ENCODE results near the gene GRPR. TPM values are rescaled to one million over a fixed set of nuclear protein-coding genes. Genes with fewer than 3 reads are reported as not detected.
"Not testable (repeated sequence)": the region's sequence is repeated elsewhere in the genome, so short reads cannot be mapped to it uniquely, and the experiment has no call there.

The GRPR gene
- polyA plus RNA-seq, 3 donors: 0.20 to 0.38 (median 0.30) TPM

GRCh38 chrX:16125520-16126149, 2.3 kb downstream of the GRPR start:
- no peak for DNase-seq (ENCODE audit: extremely low read depth in 1 of 11, low read depth in 9 of 11, low spot score in 4 of 11)

- DNase-seq (ENCODE audit: extremely low read depth in 1 of 11, low read depth in 9 of 11, low spot score in 4 of 11): no peak
Measured at GRCh38 chrX:16130707-16131106, 7.3 kb downstream of the GRPR start.

- DNase-seq (ENCODE audit: extremely low read depth in 1 of 11, low read depth in 9 of 11, low spot score in 4 of 11): no peak
Measured at GRCh38 chrX:16134936-16135335, 11.6 kb downstream of the GRPR start.

DNA sequence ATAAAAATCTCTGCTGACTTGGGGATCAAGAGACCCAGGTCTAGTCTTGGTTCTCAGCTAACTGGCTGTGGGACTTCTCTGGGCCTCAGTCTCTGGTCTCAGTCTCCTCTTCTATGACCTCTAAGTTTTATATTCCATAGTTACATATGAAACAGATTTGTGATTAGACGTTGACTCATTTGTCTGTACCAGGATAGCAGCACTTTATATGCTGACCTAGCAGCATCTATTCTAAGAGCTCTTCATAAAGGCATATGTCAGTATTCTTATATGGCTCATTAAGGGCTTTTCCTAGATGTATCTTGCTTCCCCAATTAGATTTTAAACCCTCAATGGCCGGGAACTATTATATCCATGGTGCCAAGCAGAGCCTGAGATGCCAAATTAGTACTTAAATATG, 12.7 kb downstream of the GRPR start:
- DNase-seq (ENCODE audit: extremely low read depth in 1 of 11, low read depth in 9 of 11, low spot score in 4 of 11): no peak

GRCh38 chrX:16137416-16138107, 14.2 kb downstream of the GRPR start:
- no peak for DNase-seq (ENCODE audit: extremely low read depth in 1 of 11, low read depth in 9 of 11, low spot score in 4 of 11)

GRCh38 chrX:16138108-16138427, 14.7 kb downstream of the GRPR start:
- no peak for DNase-seq (ENCODE audit: extremely low read depth in 1 of 11, low read depth in 9 of 11, low spot score in 4 of 11)

DNA sequence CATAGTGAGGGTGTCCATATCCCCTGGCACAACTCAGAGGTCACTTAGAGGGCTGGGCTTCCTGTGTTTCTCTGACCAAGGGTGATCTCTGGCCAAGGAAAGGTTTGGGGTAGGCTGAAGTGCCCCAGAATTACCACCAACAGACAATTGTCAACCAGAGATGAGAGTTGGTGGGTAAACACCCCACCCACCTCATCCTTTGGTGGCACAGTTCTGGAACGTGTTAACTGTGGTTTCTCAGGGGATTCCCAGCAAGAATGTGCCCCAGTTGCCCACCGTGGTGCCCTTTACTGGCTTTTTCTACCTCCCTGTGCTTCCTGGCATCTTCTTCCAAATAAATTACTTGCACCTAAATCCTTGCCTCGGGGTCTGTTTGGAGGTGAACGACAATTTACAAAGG, 17.1 kb downstream of the GRPR start:
- DNase-seq (ENCODE audit: extremely low read depth in 1 of 11, low read depth in 9 of 11, low spot score in 4 of 11): no peak

- no peak for DNase-seq (ENCODE audit: extremely low read depth in 1 of 11, low read depth in 9 of 11, low spot score in 4 of 11)
Measured at GRCh38 chrX:16140983-16141382, 17.6 kb downstream of the GRPR start.

DNA sequence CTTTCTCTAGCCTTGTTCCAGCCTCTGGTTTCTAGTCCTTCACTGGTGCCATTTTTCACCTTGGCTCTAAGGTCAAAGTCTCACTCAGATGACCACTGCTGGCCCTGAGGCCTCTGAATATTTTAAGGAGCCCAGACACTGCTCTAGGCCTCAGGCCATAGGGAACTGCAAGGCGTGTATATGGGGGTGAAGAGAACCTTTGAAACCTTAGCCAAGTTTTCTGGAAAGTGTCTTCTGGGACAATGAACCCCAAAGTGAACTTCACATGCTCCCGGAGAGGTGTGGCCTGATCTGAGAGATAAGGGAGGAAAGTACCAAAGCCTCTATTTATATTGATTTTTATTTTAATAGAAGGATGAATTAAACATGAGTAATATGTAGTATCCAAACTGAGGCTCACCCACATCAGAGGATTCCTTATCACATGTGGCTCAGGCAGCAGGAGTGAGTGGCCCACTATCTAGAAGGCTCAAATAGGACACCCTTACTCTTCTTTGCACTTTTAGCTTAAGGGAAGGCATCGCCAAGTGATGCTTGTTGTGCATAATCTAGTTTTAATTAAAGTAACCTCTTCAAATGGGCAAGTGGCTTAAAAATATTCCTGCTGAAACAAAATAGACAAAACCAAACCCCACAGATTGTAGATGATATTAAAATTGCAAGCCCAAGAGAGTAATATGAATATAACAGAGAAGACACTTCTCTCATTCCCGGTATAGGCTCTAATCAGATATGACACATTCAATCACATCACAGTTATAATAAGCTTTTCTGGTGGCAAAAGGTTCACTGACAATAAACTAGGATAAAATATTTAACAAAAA, 18.3 kb downstream of the GRPR start:
- no peak for DNase-seq (ENCODE audit: extremely low read depth in 1 of 11, low read depth in 9 of 11, low spot score in 4 of 11)

DNA sequence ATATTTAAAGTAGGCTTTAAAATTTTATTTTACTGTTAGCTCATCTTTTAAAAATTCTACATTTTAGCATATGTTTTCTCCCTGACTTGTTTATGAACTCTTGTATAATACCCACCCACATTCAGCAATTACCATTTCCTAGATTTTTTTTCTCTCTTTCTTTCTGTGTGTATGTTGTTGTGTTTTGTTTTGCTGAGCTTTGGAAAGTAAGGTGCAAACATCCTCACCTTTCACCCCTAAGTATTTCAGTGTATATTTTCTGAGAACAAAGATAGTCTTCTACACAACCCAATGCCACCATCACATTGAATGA, 18.8 kb downstream of the GRPR start:
- no peak for DNase-seq (ENCODE audit: extremely low read depth in 1 of 11, low read depth in 9 of 11, low spot score in 4 of 11)

DNA sequence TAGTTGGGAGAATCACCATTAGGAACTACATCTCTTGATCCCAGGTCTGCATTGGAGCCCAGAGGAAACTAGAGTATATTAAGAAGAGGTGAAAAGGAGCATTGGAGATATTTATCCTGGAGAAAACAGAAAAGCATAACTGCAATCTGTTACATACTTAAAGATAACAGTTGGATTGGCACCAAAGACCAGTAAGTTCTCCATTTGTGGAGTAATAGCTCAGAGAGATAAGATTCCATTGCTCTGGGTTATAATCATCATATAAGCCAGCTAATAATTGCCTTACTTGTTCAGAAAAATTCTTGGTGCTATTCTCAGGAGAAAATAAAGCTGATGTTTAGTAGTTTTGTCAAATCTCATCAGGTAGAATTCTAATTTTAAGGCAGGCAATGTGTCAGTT, 20.6 kb downstream of the GRPR start:
- DNase-seq (ENCODE audit: extremely low read depth in 1 of 11, low read depth in 9 of 11, low spot score in 4 of 11): no peak

- no peak for DNase-seq (ENCODE audit: extremely low read depth in 1 of 11, low read depth in 9 of 11, low spot score in 4 of 11)
Measured at GRCh38 chrX:16144420-16144819, 21.1 kb downstream of the GRPR start.

DNA sequence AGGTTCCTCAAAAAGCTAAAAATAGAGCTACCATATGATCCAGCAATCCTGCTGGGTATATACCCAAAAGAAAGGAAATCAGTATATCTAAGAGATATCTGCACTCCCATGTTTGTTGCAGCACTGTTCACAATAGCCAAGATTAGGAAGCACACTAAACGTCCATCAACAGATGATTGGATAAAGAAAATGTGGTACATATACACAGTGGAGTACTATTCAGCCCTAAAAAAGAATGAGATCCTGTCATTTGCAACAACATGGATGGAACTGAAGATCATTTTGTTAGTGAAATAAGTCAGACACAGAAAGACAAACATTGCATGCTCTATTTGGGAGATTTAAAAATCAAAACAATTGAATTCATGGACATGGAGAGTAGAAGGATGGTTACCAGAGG, 21.7 kb downstream of the GRPR start:
- not testable (repeated sequence) for DNase-seq (ENCODE audit: extremely low read depth in 1 of 11, low read depth in 9 of 11, low spot score in 4 of 11)

DNA sequence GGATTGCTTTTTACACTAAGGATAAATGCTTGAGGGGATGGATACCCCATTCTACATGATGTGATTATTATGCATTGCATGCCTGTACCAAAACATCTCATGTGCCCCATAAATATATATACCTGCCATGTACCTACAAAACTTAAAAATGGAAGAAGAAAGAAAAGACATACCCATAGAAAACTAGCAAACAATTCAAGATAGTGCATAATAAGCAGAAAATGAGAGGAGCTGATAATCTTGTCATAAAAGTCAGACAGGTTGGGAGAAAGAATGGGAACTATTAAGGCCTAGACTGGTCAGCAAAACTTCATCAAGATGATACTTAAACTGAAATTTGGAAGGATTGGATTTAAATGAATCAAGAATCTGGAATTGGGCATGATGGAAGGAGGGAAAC, 22.3 kb downstream of the GRPR start:
- no peak for DNase-seq (ENCODE audit: extremely low read depth in 1 of 11, low read depth in 9 of 11, low spot score in 4 of 11)

GRCh38 chrX:16148896-16149295, 25.5 kb downstream of the GRPR start:
- no peak for DNase-seq (ENCODE audit: extremely low read depth in 1 of 11, low read depth in 9 of 11, low spot score in 4 of 11)

DNA sequence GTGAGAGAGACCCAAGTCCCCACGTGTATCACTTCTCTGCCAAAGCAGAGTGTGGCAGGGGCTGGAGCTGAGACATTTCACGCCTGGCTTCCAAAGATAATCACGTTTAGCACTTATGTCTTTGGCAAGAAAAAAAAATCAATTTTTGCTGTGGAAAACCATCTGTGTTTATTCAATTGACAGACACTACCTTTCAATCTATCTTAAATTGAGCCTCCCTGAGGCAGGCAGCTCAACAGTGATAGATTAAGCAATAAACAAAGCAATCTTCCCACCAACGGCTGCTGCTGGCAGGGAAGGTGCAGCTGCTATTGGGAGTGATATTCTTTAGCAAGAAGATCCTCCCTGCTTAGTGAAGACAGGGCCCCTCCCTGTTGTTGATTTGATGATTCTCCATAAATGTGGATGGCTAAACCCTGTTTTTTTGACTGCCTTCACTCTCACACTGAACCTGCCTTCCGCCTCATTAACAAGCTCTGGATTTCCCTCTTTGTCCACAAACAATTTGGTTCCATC, 32.3 kb downstream of the GRPR start:
- no peak for DNase-seq (ENCODE audit: extremely low read depth in 1 of 11, low read depth in 9 of 11, low spot score in 4 of 11)

DNA sequence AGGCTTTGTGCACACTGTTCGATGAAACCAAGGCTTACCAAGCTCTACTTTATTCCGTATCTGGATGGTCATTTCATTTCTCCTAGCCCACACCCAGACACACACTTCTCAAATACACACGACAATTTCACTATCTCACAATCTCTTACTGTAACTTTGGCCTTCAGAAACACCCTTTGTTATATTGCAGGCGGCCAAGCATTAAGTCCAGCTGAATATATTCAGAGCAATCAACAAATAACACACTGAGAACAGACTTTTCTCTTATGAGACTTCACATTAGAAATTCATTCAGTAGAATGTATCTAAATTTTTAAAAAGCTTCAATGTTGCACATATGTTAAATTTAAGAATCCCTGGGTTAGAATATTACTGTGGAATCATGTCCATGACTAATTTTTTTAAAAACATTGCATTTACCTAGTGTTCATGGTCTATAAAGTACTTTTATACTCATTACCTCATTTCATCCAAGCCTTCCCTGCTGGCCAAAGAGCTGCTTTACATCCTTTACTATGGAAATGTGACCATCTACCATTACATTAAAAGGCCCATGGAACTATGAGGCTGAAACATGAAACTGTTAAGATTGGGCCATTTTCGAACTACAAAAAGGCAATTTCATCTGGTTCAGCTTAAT, 33.4 kb downstream of the GRPR start:
- DNase-seq (ENCODE audit: extremely low read depth in 1 of 11, low read depth in 9 of 11, low spot score in 4 of 11): no peak

GRCh38 chrX:16160729-16161128, 37.4 kb downstream of the GRPR start:
- DNase-seq (ENCODE audit: extremely low read depth in 1 of 11, low read depth in 9 of 11, low spot score in 4 of 11): no peak

DNA sequence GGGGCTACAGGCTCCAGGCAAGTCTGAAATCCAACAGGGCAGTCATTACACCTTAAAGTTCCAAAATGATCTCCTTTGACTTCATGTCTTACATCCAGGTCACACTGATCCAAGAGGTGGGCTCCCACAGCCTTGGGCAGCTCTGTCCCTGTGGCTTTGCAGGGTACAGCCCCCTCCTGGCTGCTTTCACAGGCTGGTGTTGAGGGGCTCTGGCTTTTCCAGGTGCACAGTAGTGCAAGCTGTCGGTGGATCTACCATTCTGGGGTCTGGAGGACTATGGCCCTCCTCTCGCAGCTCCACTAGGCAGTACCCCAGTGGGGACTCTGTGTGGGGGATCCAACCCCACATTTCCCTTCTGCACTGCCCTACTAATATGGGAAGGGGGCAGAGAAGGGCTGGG, 37.8 kb downstream of the GRPR start:
- not testable (repeated sequence) for DNase-seq (ENCODE audit: extremely low read depth in 1 of 11, low read depth in 9 of 11, low spot score in 4 of 11)

DNA sequence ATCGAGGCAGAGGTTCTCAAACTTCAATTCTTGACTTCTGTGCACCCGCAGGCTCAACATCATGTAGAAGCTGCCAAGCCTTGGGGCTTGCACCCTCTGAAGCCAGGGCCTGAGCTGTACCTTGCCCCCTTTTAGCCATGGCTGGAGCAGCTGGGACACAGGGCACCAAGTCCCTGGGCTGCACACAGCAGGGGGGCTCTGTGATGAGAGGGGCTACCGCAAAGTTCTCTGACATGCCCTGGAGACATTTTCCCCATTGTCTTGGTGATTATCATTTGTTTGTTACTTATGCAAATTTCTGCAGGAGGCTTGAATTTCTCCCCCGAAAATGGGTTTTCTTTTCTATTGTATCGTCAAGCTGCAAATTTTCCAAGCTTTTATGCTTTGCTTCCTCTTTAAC, 39.0 kb downstream of the GRPR start:
- no peak for DNase-seq (ENCODE audit: extremely low read depth in 1 of 11, low read depth in 9 of 11, low spot score in 4 of 11)

All from renal cortex interstitium (tissue), 11 donors.